Measurements from ENCODE around the gene ZNF304.
A peak's percentile ranks its signal among the peaks of the same experiment; 100 is the strongest.
"Not testable (repeated sequence)": the region's sequence is repeated elsewhere in the genome, so short reads cannot be mapped to it uniquely, and the experiment has no call there.

The ZNF304 gene

DNA sequence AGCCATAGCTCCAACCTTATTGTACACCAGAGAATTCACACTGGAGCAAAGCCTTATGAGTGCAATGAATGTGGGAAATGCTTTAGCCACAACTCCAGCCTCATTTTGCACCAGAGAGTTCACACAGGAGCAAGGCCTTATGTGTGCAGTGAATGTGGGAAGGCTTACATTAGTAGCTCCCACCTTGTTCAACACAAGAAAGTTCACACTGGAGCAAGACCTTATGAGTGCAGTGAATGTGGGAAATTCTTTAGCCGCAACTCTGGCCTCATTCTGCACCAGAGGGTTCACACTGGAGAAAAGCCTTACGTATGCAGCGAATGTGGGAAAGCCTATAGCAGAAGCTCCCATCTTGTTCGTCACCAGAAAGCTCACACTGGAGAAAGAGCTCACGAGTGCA, 6.3 kb downstream of the ZNF304 start:
- no peak for DNase-seq (ENCODE audit: low read depth)
- no peak overlapping the region for H3K4me3 ChIP-seq (ENCODE audit: low read length)
- TF ChIP-seq, protein P1, sequence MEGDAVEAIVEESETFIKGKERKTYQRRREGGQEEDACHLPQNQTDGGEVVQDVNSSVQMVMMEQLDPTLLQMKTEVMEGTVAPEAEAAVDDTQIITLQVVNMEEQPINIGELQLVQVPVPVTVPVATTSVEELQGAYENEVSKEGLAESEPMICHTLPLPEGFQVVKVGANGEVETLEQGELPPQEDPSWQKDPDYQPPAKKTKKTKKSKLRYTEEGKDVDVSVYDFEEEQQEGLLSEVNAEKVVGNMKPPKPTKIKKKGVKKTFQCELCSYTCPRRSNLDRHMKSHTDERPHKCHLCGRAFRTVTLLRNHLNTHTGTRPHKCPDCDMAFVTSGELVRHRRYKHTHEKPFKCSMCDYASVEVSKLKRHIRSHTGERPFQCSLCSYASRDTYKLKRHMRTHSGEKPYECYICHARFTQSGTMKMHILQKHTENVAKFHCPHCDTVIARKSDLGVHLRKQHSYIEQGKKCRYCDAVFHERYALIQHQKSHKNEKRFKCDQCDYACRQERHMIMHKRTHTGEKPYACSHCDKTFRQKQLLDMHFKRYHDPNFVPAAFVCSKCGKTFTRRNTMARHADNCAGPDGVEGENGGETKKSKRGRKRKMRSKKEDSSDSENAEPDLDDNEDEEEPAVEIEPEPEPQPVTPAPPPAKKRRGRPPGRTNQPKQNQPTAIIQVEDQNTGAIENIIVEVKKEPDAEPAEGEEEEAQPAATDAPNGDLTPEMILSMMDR (conservative IDR thresholded peaks at IDR 0.05; ENCODE audit: low read length) = no peak

DNA sequence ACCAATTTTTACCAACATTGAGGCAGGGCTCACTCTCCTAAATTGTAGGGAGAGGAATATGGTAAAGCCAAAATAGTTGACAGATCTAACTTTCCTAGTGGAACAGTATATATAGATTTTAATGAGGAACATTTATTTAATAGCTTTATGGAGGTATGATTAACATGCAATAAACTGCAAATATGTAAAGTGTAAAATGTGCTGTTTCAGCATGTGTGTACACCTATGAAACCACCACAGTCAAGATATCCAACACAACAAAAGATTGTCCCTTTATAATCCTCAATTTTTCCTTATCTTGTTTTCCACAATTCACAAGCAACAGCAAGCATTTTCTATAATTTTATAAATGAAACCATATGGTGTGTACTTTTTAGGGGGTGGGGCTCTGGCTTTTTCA, 8.2 kb downstream of the ZNF304 start:
- no peak for DNase-seq (ENCODE audit: low read depth)
- no peak overlapping the region for H3K4me3 ChIP-seq (ENCODE audit: low read length)
- TF ChIP-seq, protein P1 (conservative IDR thresholded peaks at IDR 0.05; ENCODE audit: low read length) = no peak

DNA sequence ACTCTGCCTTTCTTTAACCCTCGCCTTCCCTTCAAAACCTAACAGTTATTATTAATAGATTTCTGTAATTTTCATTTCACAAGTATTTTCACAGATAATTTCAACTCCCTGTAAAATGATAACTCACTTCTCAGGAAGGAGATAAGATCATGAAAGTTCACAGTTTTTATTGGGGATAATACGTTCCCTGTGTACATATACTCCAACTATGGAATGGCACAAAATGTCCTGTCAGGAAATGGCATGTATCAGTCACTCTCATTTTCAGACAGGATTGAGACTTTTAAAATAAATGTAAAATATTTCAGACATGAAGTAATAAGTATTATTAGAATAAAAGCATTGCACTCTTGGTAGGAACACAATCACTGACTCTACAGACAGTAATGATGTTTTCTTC, 11.3 kb downstream of the ZNF304 start:
- no peak for DNase-seq (ENCODE audit: low read depth)
- peak overlapping the region; percentile 66 for H3K4me3 ChIP-seq (ENCODE audit: low read length)
- TF ChIP-seq, protein P1 (conservative IDR thresholded peaks at IDR 0.05; ENCODE audit: low read length) = no peak

DNA sequence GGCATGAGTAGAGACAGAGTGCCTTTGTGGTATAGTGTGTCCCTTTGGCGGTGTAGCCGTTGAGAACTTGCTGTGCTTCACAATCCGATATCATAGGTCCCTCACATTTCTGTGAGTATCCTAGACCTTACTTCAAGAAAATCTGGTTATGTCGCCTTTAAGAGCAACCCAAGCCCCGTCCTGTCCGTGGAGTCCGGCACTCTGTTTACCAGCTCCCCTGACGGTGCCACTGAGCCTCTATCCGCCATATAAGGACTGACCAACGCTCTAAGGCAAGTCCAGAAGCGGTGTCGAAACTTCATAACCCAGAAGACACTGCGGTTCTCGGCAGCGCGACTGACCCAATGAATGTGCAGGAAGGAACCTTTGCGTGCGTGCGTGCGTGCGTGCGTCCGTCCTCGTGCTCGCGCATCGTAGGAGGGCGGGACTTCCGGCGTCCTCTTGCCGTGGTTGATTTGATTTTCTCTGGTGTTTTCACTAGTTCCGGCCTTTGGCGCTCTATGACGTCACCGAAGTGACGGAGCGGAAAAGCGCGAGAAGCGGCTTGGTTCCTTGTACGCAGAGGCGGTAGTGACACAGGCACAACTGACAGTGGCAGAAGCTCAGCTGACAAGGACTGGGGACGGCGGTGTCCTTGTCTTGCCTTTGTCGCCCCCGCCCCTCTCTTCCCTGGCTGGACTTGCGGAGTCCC, 12.1 kb downstream of the ZNF304 start, which contains the start of the genes TRAPPC2B and ZNF547:
TRAPPC2B (plus strand) TSS at position 555 of the 691 bp plus-strand sequence. CDS start 1,283 bp downstream, outside the sequence.
ZNF547 (plus strand) TSS at position 555 of the 691 bp plus-strand sequence. CDS start 5,005 bp downstream, outside the sequence.
- H3K4me3 ChIP-seq (ENCODE audit: low read length) = peak within 1 kb of the TSS; percentile 86
- TF ChIP-seq, protein P1 (conservative IDR thresholded peaks at IDR 0.05; ENCODE audit: low read length) = no peak
- peak; percentile 100 for DNase-seq (ENCODE audit: low read depth)

DNA sequence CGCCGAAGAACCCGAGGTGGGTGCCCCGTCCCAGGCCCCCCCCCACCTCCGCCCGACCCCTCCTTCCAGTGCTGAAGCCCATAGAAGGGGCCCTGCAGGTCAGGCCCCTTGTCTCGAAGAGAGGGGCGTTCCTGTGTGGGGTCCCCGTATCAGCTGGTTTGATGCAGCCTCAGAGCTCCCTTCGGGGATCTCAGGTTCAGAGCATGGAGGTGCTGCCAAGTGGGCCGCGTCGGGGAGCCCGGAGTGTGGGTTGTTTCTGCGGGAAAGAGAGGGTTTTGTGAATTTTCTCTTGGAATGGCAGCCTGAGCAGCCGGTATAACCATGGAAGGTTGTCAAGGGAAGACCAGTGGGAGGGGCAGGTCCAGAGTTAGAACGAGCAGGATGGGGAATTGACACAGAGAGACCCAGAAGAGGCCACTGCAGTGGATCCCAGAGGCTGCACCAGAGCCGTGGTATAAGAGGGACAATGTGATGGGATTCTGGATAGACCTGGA, 12.7 kb downstream of the ZNF304 start:
- TF ChIP-seq, protein P1 (conservative IDR thresholded peaks at IDR 0.05; ENCODE audit: low read length) = no peak
- peak overlapping the region; percentile 86 for H3K4me3 ChIP-seq (ENCODE audit: low read length)
- peak; percentile 6 for DNase-seq (ENCODE audit: low read depth)

DNA sequence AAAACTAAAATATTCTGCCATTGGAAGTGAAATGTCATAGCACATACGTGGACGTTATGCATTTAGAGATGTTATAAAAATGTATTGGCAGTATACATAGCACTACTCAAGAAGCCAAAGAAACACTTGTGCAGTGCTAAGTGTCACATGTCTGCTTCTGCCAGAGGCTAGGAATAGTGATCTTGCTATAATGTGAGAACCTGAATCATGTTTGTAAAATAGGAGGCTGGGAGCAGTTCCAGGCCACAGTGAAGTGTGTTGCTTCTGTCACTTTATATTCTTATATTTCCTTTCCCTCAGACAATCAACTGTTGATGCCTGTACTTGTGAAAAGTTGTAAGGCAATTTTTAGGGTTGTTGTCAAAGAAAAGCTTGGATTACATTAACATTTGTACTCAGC, 15.7 kb downstream of the ZNF304 start:
- no peak for DNase-seq (ENCODE audit: low read depth)
- TF ChIP-seq, protein P1 (conservative IDR thresholded peaks at IDR 0.05; ENCODE audit: low read length) = no peak
- no peak overlapping the region for H3K4me3 ChIP-seq (ENCODE audit: low read length)

DNA sequence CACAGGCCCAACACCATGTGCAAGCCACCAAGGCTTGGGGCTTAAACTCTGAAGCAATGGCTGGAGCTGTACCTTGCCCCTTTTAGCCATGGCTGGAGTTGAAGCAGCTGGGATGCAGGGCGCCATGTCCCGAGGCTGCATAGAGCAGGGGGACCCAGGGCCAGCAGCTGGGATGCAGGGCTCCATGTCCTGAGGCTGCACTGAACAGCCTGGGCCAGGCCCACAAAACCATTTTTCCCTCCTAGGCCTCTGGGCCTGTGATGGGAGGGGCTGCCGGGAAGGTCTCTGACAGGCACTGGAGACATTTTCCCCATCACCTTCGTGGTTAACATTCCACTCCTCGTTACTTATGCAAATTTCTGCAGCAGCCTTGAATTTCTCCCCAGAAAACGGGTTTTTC, 23.1 kb downstream of the ZNF304 start:
- no peak overlapping the region for H3K4me3 ChIP-seq (ENCODE audit: low read length)
- no peak for DNase-seq (ENCODE audit: low read depth)
- TF ChIP-seq, protein P1 (conservative IDR thresholded peaks at IDR 0.05; ENCODE audit: low read length) = no peak

DNA sequence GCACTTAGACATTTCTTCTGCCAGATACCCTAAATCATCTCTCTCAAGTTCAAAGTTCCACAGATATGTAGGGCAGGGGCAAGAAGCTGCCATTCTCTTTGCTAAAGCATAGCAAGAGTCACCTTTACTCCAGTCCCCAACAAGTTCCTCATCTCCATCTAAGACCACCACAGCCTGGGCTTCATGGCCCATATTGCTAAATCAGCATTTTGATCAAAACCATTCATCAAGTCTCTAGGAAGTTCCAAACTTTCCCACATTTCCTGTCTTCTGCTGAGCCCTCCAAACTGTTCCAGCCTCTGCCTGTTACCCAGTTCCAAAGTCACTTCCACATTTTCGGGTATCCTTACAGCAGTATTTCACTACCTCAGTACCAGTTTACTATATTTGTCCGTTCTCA, 23.6 kb downstream of the ZNF304 start:
- DNase-seq (ENCODE audit: low read depth); H3K4me3 ChIP-seq (ENCODE audit: low read length): not testable (repeated sequence)

Measured in AG10803 (cell line).